HG03045 (cell line): ENCODE results near the gene ZNF317.
"Not testable (repeated sequence)": the region's sequence is repeated elsewhere in the genome, so short reads cannot be mapped to it uniquely, and the experiment has no call there.

Experiments
- ATAC-seq: cut with Tn5 transposase; IDR thresholded peaks from one replicate; pipeline ENCODE4 v1.9.1; 2021; ENCODE audit warnings: mild to moderate bottlenecking, moderate library complexity; ENCODE audit not compliant: unreplicated experiment

The ZNF317 gene

GRCh38 chr19:9171393-9171991 is 31.3 kb downstream of the ZNF317 start:
- ATAC-seq: no peak

GRCh38 chr19:9175326-9175725 is 35.1 kb downstream of the ZNF317 start:
- ATAC-seq: no peak

GRCh38 chr19:9178901-9179300 is 38.7 kb downstream of the ZNF317 start, which contains the start of gene OR7D2:
OR7D2 (plus strand) TSS chr19:9178979; CDS start chr19:9185782, 6,803 bp downstream.
- no peak for ATAC-seq

GRCh38 chr19:9183000-9183399 is 42.8 kb downstream of the ZNF317 start:
- ATAC-seq: no peak

GRCh38 chr19:9187191-9187590 is 47.0 kb downstream of the ZNF317 start:
- ATAC-seq: no peak

GRCh38 chr19:9189535-9189934 is 49.3 kb downstream of the ZNF317 start:
- no peak for ATAC-seq

GRCh38 chr19:9198044-9198443 is 57.8 kb downstream of the ZNF317 start:
- not testable (repeated sequence) for ATAC-seq

GRCh38 chr19:9205501-9206113 is 65.4 kb downstream of the ZNF317 start:
- ATAC-seq: no peak
